ENCODE data around the gene ROR2. TPM values are rescaled to one million over a fixed set of nuclear protein-coding genes. Genes with fewer than 3 reads are reported as not detected.

The ROR2 gene
- total RNA-seq, 1 experiment from 2014 or later: 5.9 TPM

DNA sequence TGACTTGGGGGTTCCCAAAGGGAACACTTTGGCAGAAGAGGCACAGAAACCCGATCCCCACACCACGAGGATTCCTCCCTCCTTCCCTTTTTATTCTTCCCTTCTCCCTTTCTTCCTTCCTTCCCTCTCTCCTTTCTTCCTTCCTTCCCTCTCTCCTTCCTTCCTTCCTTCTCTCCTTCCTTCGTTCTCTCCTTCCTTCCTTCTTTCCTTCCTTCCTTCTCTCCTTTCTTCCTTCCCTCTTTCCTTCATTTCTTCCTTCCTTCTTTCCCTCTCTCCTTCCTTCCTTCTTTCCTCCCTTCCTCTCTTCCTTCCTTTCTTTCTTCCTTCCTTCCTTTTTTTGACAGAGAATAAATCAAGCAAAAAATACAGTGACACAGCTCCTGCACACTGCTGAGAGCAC lies 358.4 kb downstream of the ROR2 start:
- intact Hi-C loops (cut with micrococcal nuclease; ENCODE audit: unreplicated experiment) (no loop called here), in situ Hi-C loops (cut with HindIII; ENCODE audit: low pct_unique_long_range_greater_than_20kb, low sequenced_read_pairs) (no loop called here)
- no peak for TF ChIP-seq POLR2AphosphoS5 (IDR thresholded peaks at IDR 0.05; ENCODE audit: low read depth, low read length)
- TF ChIP-seq, protein P1, sequence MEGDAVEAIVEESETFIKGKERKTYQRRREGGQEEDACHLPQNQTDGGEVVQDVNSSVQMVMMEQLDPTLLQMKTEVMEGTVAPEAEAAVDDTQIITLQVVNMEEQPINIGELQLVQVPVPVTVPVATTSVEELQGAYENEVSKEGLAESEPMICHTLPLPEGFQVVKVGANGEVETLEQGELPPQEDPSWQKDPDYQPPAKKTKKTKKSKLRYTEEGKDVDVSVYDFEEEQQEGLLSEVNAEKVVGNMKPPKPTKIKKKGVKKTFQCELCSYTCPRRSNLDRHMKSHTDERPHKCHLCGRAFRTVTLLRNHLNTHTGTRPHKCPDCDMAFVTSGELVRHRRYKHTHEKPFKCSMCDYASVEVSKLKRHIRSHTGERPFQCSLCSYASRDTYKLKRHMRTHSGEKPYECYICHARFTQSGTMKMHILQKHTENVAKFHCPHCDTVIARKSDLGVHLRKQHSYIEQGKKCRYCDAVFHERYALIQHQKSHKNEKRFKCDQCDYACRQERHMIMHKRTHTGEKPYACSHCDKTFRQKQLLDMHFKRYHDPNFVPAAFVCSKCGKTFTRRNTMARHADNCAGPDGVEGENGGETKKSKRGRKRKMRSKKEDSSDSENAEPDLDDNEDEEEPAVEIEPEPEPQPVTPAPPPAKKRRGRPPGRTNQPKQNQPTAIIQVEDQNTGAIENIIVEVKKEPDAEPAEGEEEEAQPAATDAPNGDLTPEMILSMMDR (IDR thresholded peaks at IDR 0.05): no peak
- TF ChIP-seq, protein P2, sequence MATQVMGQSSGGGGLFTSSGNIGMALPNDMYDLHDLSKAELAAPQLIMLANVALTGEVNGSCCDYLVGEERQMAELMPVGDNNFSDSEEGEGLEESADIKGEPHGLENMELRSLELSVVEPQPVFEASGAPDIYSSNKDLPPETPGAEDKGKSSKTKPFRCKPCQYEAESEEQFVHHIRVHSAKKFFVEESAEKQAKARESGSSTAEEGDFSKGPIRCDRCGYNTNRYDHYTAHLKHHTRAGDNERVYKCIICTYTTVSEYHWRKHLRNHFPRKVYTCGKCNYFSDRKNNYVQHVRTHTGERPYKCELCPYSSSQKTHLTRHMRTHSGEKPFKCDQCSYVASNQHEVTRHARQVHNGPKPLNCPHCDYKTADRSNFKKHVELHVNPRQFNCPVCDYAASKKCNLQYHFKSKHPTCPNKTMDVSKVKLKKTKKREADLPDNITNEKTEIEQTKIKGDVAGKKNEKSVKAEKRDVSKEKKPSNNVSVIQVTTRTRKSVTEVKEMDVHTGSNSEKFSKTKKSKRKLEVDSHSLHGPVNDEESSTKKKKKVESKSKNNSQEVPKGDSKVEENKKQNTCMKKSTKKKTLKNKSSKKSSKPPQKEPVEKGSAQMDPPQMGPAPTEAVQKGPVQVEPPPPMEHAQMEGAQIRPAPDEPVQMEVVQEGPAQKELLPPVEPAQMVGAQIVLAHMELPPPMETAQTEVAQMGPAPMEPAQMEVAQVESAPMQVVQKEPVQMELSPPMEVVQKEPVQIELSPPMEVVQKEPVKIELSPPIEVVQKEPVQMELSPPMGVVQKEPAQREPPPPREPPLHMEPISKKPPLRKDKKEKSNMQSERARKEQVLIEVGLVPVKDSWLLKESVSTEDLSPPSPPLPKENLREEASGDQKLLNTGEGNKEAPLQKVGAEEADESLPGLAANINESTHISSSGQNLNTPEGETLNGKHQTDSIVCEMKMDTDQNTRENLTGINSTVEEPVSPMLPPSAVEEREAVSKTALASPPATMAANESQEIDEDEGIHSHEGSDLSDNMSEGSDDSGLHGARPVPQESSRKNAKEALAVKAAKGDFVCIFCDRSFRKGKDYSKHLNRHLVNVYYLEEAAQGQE (IDR thresholded peaks at IDR 0.05; ENCODE audit: insufficient read depth in 1 of 2, low read depth in 2 of 2, low read length in 1 of 2): no peak
- no peak for TF ChIP-seq SIN3A (IDR thresholded peaks at IDR 0.05; ENCODE audit: borderline replicate concordance, insufficient read depth, low read depth, low read length)
- TF ChIP-seq TCF7L2 (IDR thresholded peaks at IDR 0.05; ENCODE audit: low read depth, low read length): no peak
- Histone ChIP-seq H3K36me3 (ENCODE audit: control insufficient read depth, insufficient read depth, low read length) (no peaks in the 10 kb centered on the region), H3K27ac (ENCODE audit: low read length) (no peak overlapping the region), H3K4me3 (ENCODE audit: low read depth in 2 of 2, low read length in 2 of 2) (no peak overlapping the region), H3K4me1 (ENCODE audit: control insufficient read depth, insufficient read depth, low read length) (no peaks in the 10 kb centered on the region), H3K27me3 (ENCODE audit: control insufficient read depth, insufficient read depth, low read length) (no peaks in the 10 kb centered on the region), H3K9me3 (ENCODE audit: control insufficient read depth, insufficient read depth, low read depth, low read length) (no peaks in the 10 kb centered on the region)
- ChIA-PET POLR2A (no interaction called here), CTCF (interaction anchor here (0.5 kb wide), 1 partner anchor 468 kb away, joined by 5 read pairs; no protein-coding TSS in a partner anchor)
- no peak for DNase-seq (ENCODE audit: low read depth, low spot score)
- ATAC-seq: no peak
- BruUV-seq (replicated peaks): no TSS peak

DNA sequence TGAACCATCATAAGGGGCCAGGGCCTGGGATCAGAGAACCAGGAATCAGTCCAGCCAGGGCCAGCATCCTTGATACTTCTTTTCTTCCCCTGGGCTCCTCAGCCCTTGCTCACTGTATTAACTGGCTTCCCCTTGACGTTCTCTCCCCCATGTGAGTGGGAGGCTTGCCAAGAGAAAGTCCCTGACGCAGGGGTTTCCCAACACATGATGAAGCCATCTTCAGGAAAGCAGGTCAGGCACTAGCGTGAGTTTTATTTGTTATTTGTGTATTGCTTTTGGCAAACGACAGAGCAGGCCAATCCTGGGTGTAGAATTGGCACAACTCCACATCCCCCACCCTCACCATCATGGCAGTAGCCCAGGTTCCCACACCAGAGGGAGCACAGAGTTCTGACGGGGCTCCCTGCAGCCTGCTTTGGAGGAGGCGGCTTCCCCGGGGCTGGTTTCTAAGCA lies 360.9 kb downstream of the ROR2 start:
- no peak for TF ChIP-seq TCF7L2 (IDR thresholded peaks at IDR 0.05; ENCODE audit: low read depth, low read length)
- TF ChIP-seq SIN3A (IDR thresholded peaks at IDR 0.05; ENCODE audit: borderline replicate concordance, insufficient read depth, low read depth, low read length): no peak
- TF ChIP-seq, protein P1 (IDR thresholded peaks at IDR 0.05): no peak
- TF ChIP-seq, protein P2 (IDR thresholded peaks at IDR 0.05; ENCODE audit: insufficient read depth in 1 of 2, low read depth in 2 of 2, low read length in 1 of 2): no peak
- no peak for TF ChIP-seq POLR2AphosphoS5 (IDR thresholded peaks at IDR 0.05; ENCODE audit: low read depth, low read length)
- no TSS peak for BruUV-seq (replicated peaks)
- CTCF ChIA-PET: no interaction called here

More for the DNA sequence above, 360.9 kb downstream of the ROR2 start:
- POLR2A ChIA-PET: no interaction called here
- Histone ChIP-seq H3K27me3 (ENCODE audit: control insufficient read depth, insufficient read depth, low read length) (no peaks in the 10 kb centered on the region), H3K27ac (ENCODE audit: low read length) (no peak overlapping the region), H3K9me3 (ENCODE audit: control insufficient read depth, insufficient read depth, low read depth, low read length) (no peaks in the 10 kb centered on the region), H3K36me3 (ENCODE audit: control insufficient read depth, insufficient read depth, low read length) (no peaks in the 10 kb centered on the region), H3K4me1 (ENCODE audit: control insufficient read depth, insufficient read depth, low read length) (no peaks in the 10 kb centered on the region), H3K4me3 (ENCODE audit: low read depth in 2 of 2, low read length in 2 of 2) (no peak overlapping the region)
- in situ Hi-C loops (cut with HindIII; ENCODE audit: low pct_unique_long_range_greater_than_20kb, low sequenced_read_pairs) (no loop called here), intact Hi-C loops (cut with micrococcal nuclease; ENCODE audit: unreplicated experiment) (no loop called here)
- no peak for ATAC-seq
- no peak for DNase-seq (ENCODE audit: low read depth, low spot score)

All from Panc1 (cell line).